ENCODE data around the gene TNFRSF19. TPM values are rescaled to one million over a fixed set of nuclear protein-coding genes. Genes with fewer than 3 reads are reported as not detected.

The TNFRSF19 gene
- total and polyA plus RNA-seq, 10 donors: 1.0 to 12.2 (median 3.8) TPM

DNA sequence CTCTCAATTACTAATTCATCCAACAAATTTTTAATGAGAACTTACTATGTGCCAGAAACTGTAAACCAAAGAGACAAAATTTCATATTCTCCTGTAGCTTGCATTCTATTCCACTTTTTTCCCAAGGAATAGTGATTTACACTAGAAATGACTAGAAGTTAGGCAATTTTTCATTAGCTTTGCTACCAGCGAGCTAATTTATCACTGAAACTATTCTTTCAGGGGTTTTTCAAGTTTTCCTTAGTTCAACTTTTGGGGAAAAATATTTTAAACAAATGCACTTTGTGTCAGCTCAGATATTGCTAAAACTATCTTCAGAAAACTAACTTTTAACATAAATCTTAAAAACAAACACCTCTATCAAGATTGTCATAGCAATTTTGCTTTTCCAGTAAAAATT is 5.4 kb downstream of the TNFRSF19 start:
- intact Hi-C loops (cut with DNase I; ENCODE audit: low total_unique reads): no loop called here
- H3K9me3 ChIP-seq: no peaks in the 10 kb centered on the region
- no peak for DNase-seq
- H3K27ac ChIP-seq: no peak overlapping the region
- no peak for TF ChIP-seq POLR2AphosphoS5 (IDR thresholded peaks at IDR 0.05)
- TF ChIP-seq, protein P1, sequence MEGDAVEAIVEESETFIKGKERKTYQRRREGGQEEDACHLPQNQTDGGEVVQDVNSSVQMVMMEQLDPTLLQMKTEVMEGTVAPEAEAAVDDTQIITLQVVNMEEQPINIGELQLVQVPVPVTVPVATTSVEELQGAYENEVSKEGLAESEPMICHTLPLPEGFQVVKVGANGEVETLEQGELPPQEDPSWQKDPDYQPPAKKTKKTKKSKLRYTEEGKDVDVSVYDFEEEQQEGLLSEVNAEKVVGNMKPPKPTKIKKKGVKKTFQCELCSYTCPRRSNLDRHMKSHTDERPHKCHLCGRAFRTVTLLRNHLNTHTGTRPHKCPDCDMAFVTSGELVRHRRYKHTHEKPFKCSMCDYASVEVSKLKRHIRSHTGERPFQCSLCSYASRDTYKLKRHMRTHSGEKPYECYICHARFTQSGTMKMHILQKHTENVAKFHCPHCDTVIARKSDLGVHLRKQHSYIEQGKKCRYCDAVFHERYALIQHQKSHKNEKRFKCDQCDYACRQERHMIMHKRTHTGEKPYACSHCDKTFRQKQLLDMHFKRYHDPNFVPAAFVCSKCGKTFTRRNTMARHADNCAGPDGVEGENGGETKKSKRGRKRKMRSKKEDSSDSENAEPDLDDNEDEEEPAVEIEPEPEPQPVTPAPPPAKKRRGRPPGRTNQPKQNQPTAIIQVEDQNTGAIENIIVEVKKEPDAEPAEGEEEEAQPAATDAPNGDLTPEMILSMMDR (IDR thresholded peaks at IDR 0.05 in 8 of 11, conservative IDR thresholded peaks at IDR 0.05 in 3 of 11): no peak
- no peak for TF ChIP-seq POLR2A (IDR thresholded peaks at IDR 0.05)
- H3K36me3 ChIP-seq: no peaks in the 10 kb centered on the region
- no peak overlapping the region for H3K4me3 ChIP-seq
- 75 to 90% (median 80%) methylated on average over 1 of the region's 1 CpG for WGBS, 5 donors
- peaks cover 0 to 24% (median 16%) of the 10 kb centered on the region in 6 donors for H3K4me1 ChIP-seq
- H3K27me3 ChIP-seq (replicated peaks in 1 of 7): peaks cover 0 to 65% (median 10%) of the 10 kb centered on the region in 7 donors

DNA sequence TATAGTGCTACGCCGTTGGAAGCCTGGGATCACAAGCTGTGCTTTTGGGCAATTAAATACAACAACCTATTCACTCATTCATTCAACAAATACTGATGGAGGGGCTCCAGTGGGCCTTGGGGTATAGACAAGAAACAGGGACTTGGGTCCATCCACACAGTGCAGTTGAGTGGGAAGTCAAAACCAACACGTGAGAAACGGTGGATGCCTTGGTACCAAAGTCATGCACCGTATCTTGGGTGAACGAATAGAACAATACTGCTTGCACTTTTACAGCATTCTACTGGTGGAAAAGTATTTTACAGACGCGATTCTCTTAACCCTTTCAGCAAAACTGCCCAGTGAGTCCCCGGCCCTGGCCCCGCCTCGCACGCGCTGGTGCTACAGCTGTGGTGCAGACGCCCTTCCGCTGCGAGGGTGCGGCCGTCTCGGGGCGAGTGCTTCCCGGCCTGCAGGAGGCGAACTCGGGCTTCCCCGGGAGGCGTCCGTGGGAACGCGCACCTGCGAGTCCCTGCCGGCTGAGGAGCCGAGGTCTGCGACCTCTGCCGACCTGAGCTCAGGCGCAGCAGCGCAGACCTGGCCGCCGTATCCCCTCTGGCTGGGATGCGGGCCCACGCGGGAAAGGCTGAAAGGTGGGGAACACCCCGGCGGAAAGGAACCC is 8.3 kb downstream of the TNFRSF19 start:
- Histone ChIP-seq H3K36me3 (no peaks in the 10 kb centered on the region), H3K4me3 (peak overlapping the region; percentile 80 to 98 (median 94)), H3K9me3 (no peaks in the 10 kb centered on the region), H3K4me1 (peaks cover 0 to 25% (median 17%) of the 10 kb centered on the region in 6 donors), H3K27ac (peak overlapping the region; percentile 22 to 93 (median 88)), H3K27me3 (replicated peaks in 1 of 7) (peaks cover 0 to 65% (median 6%) of the 10 kb centered on the region in 7 donors)
- intact Hi-C loops (cut with DNase I; ENCODE audit: low total_unique reads): no loop called here
- WGBS, 5 donors: 5 to 14% (median 6%) methylated on average over 17 to 42 of the region's 42 CpGs
- DNase-seq: peak; percentile 96
- TF ChIP-seq POLR2AphosphoS5 (IDR thresholded peaks at IDR 0.05) (peak in 2 of 3 donors; percentile 40 to 80), POLR2A (IDR thresholded peaks at IDR 0.05) (no peak)
- TF ChIP-seq, protein P1 (IDR thresholded peaks at IDR 0.05 in 8 of 11, conservative IDR thresholded peaks at IDR 0.05 in 3 of 11): peak; percentile 45 to 79 (median 69)

DNA sequence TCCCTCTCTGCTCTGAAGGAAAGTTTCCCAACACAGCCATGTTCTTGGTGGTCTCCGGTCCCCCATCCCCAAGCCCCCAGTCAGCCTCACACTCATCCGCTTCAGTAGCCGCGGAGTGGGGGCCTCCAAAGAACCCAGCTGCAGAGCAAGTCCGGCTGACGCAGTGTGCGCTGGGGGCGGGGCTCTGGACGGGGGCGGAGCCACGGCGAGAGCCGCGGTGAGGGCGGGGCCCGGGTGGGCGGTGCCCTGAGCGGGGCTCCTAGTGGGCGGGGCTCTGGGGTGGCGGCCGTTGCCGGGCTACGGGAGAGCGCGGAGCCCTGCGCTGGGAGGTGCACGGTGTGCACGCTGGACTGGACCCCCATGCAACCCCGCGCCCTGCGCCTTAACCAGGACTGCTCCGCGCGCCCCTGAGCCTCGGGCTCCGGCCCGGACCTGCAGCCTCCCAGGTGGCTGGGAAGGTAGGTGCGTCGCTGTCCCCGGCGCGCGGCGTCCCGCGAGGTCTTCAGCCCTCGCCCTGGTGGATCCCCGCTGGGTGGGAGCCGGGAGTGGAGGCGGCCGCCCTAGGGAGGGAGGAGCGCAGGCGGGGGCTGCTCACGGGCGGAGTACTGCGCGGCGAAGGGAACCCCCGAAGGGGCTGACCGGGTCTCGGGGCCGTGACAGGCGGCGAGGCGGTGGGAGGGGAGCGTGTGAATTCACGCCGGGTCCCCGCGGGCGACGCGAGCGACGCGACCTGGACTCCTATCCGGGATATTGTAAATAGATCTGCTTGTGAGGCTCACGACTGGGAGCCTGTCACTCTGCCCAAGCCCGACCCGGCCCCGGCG is 9.1 kb downstream of the TNFRSF19 start:
- Histone ChIP-seq H3K36me3 (no peaks in the 10 kb centered on the region), H3K27ac (peak overlapping the region; percentile 22 to 93 (median 88)), H3K27me3 (replicated peaks in 1 of 7) (peaks cover 0 to 58% (median 6%) of the 10 kb centered on the region in 7 donors), H3K4me1 (peaks cover 0 to 25% (median 17%) of the 10 kb centered on the region in 6 donors), H3K4me3 (peak overlapping the region; percentile 80 to 98 (median 94)), H3K9me3 (no peaks in the 10 kb centered on the region)
- peak; percentile 99 for DNase-seq
- intact Hi-C loops (cut with DNase I; ENCODE audit: low total_unique reads): no loop called here
- WGBS, 5 donors: 0 to 1% (median 0%) methylated on average over 27 to 82 of the region's 82 CpGs
- TF ChIP-seq, protein P1 (IDR thresholded peaks at IDR 0.05 in 8 of 11, conservative IDR thresholded peaks at IDR 0.05 in 3 of 11): peak in 1 of 11 experiments; percentile 29
- TF ChIP-seq POLR2AphosphoS5 (IDR thresholded peaks at IDR 0.05): peak; percentile 54 to 77 (median 66)
- no peak for TF ChIP-seq POLR2A (IDR thresholded peaks at IDR 0.05)

Data from spleen (tissue), 11 donors.